Gastrocnemius medialis (tissue), 4 donors: Measurements from ENCODE around the gene HDAC4.

Experiments used
- CTCF ChIP-seq, 5 experiments: fragments of 450-650 bp in 3 of 5; fragments of 200-600 bp in 2 of 5; sonication (generic) in 2 of 5; IDR thresholded peaks in 4 of 5; conservative IDR thresholded peaks in 1 of 5; 1 replicate in 4 of 5; 2 replicates in 1 of 5; pipeline ENCODE4 v1.5.1; 2016 to 2019; ENCODE audit warnings: antibody characterized with exemption in 5 of 5, mild to moderate bottlenecking in 3 of 5, moderate library complexity in 3 of 5
- POLR2A ChIP-seq, 2 donors: fragments of 450-650 bp; IDR thresholded peaks; one replicate each; pipeline ENCODE4 v1.6.1; 2017; ENCODE audit warnings: antibody characterized with exemption in 2 of 2, mild to moderate bottlenecking in 2 of 2, moderate library complexity in 2 of 2

DNA sequence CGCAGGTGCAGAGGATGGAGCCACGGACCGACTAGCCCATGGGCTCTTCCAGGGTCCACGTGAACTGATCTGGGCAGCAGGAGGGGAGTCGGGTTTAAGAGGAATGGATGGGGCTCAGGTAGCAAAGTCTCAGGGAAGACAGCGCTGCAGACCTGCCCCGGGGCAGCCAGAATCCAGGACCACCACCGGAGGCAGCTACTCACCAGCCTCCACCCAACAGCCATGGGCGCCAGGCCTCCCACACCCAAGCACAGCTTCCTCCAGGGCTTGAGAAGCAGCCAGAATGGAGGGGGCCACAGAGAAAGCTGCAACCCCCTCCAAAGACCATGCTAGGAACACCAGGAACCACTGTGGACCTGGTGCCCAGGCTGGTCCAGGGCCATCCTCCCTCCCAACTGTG is 388.6 kb downstream of the HDAC4 start:
- no peak for TF ChIP-seq CTCF (IDR thresholded peaks at IDR 0.05 in 4 of 5, conservative IDR thresholded peaks at IDR 0.05 in 1 of 5)
- TF ChIP-seq POLR2A (IDR thresholded peaks at IDR 0.05), result no peak
